Measurements from ENCODE around the gene ARMCX5.

DNA sequence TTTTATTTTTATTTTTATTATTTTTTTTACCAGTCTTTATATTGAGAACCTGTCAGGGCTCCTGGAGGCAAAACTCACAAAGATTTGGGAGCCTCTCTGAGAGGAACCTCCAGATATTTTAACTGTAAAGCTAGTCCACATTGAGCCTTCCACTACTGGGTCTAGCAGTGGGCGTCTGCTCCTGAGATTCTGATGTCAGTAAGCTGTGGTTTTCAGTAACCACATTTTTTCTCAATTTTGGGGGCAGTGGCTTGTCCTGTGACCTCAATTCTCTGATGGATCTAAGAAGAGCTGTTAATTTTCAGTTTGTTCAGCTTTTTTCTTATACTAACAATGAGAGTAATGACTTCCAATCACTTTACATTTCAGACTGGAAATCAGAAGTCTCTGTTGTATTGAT is 28.3 kb downstream of the ARMCX5 start:
- TF ChIP-seq ZNF274 (IDR thresholded peaks at IDR 0.05; ENCODE audit: insufficient read depth, insufficient read length) (no peak), POLR2A (IDR thresholded peaks at IDR 0.05; ENCODE audit: low read depth, low read length) (no peak), CREM (IDR thresholded peaks at IDR 0.05; ENCODE audit: low read depth) (no peak), CHD2 (IDR thresholded peaks at IDR 0.05; ENCODE audit: borderline replicate concordance, low read depth, low read length) (no peak), SRF (IDR thresholded peaks at IDR 0.05; ENCODE audit: low read depth in 2 of 2, low read length in 2 of 2) (no peak), STAT1 (conservative IDR thresholded peaks at IDR 0.05) (no peak), POLR2AphosphoS2 (IDR thresholded peaks at IDR 0.05; ENCODE audit: low read depth, low read length) (no peak), NBN (IDR thresholded peaks at IDR 0.05) (no peak), IRF4 (IDR thresholded peaks at IDR 0.05; ENCODE audit: low read depth, low read length) (no peak), EZH2 (IDR thresholded peaks at IDR 0.05; ENCODE audit: borderline replicate concordance, control insufficient read depth, low read depth, low read length) (no peak)
- TF ChIP-seq, protein P1, sequence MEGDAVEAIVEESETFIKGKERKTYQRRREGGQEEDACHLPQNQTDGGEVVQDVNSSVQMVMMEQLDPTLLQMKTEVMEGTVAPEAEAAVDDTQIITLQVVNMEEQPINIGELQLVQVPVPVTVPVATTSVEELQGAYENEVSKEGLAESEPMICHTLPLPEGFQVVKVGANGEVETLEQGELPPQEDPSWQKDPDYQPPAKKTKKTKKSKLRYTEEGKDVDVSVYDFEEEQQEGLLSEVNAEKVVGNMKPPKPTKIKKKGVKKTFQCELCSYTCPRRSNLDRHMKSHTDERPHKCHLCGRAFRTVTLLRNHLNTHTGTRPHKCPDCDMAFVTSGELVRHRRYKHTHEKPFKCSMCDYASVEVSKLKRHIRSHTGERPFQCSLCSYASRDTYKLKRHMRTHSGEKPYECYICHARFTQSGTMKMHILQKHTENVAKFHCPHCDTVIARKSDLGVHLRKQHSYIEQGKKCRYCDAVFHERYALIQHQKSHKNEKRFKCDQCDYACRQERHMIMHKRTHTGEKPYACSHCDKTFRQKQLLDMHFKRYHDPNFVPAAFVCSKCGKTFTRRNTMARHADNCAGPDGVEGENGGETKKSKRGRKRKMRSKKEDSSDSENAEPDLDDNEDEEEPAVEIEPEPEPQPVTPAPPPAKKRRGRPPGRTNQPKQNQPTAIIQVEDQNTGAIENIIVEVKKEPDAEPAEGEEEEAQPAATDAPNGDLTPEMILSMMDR (IDR thresholded peaks at IDR 0.05 in 2 of 3, conservative IDR thresholded peaks at IDR 0.05 in 1 of 3; ENCODE audit: control insufficient read depth in 2 of 3, extremely low read depth in 1 of 3, insufficient read depth in 1 of 3, low read depth in 3 of 3, low read length in 3 of 3): no peak

Data from GM12878 (cell line).